MCF 10A (cell line): ENCODE measurements around the gene GPHN. TPM values are rescaled to one million over a fixed set of nuclear protein-coding genes. Genes with fewer than 3 reads are reported as not detected.

Experiments
- BruUV-seq: library from RNA; stranded (reverse); fragments of 400-500 nt; replicated peaks from 2 replicates; lab custom pipeline; 2021; lab: Mats Ljungman, UMichigan
- CTCF ChIA-PET: fragments of 300-600 bp; sonication (Branson Sonifier 250); formaldehyde crosslinking; extraction: SDS; loops from one replicate; lab custom pipeline; 2021; ENCODE audit warnings: antibody characterized with exemption, inconsistent platforms; lab: Yijun Ruan, JAX
- POLR2A ChIA-PET: fragments of 300-600, 350-650 bp; sonication (Branson Sonifier 250); formaldehyde crosslinking; extraction: SDS; loops from one replicate; lab custom pipeline; 2020; ENCODE audit warnings: antibody characterized with exemption, inconsistent platforms; lab: Yijun Ruan, JAX
- DNase-seq: peaks from one replicate; pipeline ENCODE4 v3.0.0-alpha.2; 2018; ENCODE audit not compliant: unreplicated experiment
- H3K27ac Mint-ChIP-seq: one replicate; pipeline ENCODE4 v1.8.0; 2022; ENCODE audit warnings: mild to moderate bottlenecking, low read depth, mixed read lengths; ENCODE audit not compliant: unreplicated experiment
- H3K27me3 Mint-ChIP-seq: one replicate; pipeline ENCODE4 v1.8.0; 2022; ENCODE audit warnings: mixed read lengths; ENCODE audit not compliant: insufficient read depth, unreplicated experiment
- H3K36me3 Mint-ChIP-seq: one replicate; pipeline ENCODE4 v1.8.0; 2022; ENCODE audit warnings: mild to moderate bottlenecking, moderate library complexity, mixed read lengths; ENCODE audit not compliant: insufficient read depth, unreplicated experiment
- H3K4me1 Mint-ChIP-seq: one replicate; pipeline ENCODE4 v1.8.0; 2022; ENCODE audit warnings: mixed read lengths; ENCODE audit not compliant: insufficient read depth, unreplicated experiment
- H3K4me3 Mint-ChIP-seq: one replicate; pipeline ENCODE4 v1.8.0; 2022; ENCODE audit warnings: mild to moderate bottlenecking, moderate library complexity, mixed read lengths; ENCODE audit not compliant: unreplicated experiment
- H3K9me3 Mint-ChIP-seq: one replicate; pipeline ENCODE4 v1.8.0; 2022; ENCODE audit warnings: mixed read lengths; ENCODE audit not compliant: unreplicated experiment
- CTCF ChIP-seq: fragments of 200-600 bp; IDR thresholded peaks from one replicate; pipeline ENCODE4 v1.8.0; 2022; ENCODE audit warnings: antibody characterized with exemption, mild to moderate bottlenecking; ENCODE audit not compliant: unreplicated experiment
- intact Hi-C: fragments of 100-400 bp; cut with micrococcal nuclease; formaldehyde crosslinking; loops from 2 replicates; pipeline ENCODE4 v1.14.1; 2022
- total RNA-seq: library from RNA; stranded (reverse); gene quantifications from 2 replicates; pipeline ENCODE4 v1.2.3, GENCODE V29; 2022

Gene GPHN
- total RNA-seq, 1 experiment from 2014 or later = 26.8 TPM

- BruUV-seq = no TSS peak
- Mint-ChIP-seq H3K27ac (no peak overlapping the region), H3K4me1 (no peaks in the 10 kb centered on the region), H3K4me3 (no peak overlapping the region), H3K27me3 (no peaks in the 10 kb centered on the region), H3K36me3 (no peaks in the 10 kb centered on the region), H3K9me3 (no peaks in the 10 kb centered on the region)
- ChIA-PET CTCF (interaction anchor here (1.3 kb wide), 1 partner anchor 110 kb away, joined by 4 read pairs; no protein-coding TSS in a partner anchor), POLR2A (no interaction called here)
- DNase-seq = no peak
- TF ChIP-seq CTCF = no peak
- intact Hi-C loops = no loop called here
Observed at GRCh38 chr14:66468778-66469367, 39.1 kb upstream of the GPHN start.

GRCh38 chr14:66471584-66471983, 36.4 kb upstream of the GPHN start:
- no peak for TF ChIP-seq CTCF
- Mint-ChIP-seq H3K27me3 (no peaks in the 10 kb centered on the region), H3K36me3 (no peaks in the 10 kb centered on the region), H3K4me3 (no peak overlapping the region), H3K4me1 (no peaks in the 10 kb centered on the region), H3K9me3 (no peaks in the 10 kb centered on the region), H3K27ac (no peak overlapping the region)
- no peak for DNase-seq
- ChIA-PET POLR2A (interaction anchor here (0.7 kb wide), 1 partner anchor 21 kb away, joined by 4 read pairs; no protein-coding TSS in a partner anchor), CTCF (interaction anchor here (1.0 kb wide), 1 partner anchor 113 kb away, joined by 3 read pairs; no protein-coding TSS in a partner anchor)
- no TSS peak for BruUV-seq
- intact Hi-C loops = no loop called here

GRCh38 chr14:66472251-66472650, 35.7 kb upstream of the GPHN start:
- no peak for TF ChIP-seq CTCF
- Mint-ChIP-seq H3K36me3 (no peaks in the 10 kb centered on the region), H3K4me1 (no peaks in the 10 kb centered on the region), H3K27ac (no peak overlapping the region), H3K27me3 (no peaks in the 10 kb centered on the region), H3K9me3 (no peaks in the 10 kb centered on the region), H3K4me3 (no peak overlapping the region)
- POLR2A ChIA-PET = no interaction called here
- intact Hi-C loops = no loop called here
- BruUV-seq = no TSS peak
- DNase-seq = no peak
- CTCF ChIA-PET = interaction anchor here (1.0 kb wide), 1 partner anchor 113 kb away, joined by 3 read pairs; no protein-coding TSS in a partner anchor

- intact Hi-C loops = no loop called here
- no peak for TF ChIP-seq CTCF
- H3K4me3 Mint-ChIP-seq = no peak overlapping the region
- H3K36me3 Mint-ChIP-seq = no peaks in the 10 kb centered on the region
- H3K4me1 Mint-ChIP-seq = no peaks in the 10 kb centered on the region
- H3K27ac Mint-ChIP-seq = no peak overlapping the region
- POLR2A ChIA-PET = no interaction called here
- BruUV-seq = no TSS peak
- H3K27me3 Mint-ChIP-seq = no peaks in the 10 kb centered on the region
- DNase-seq = no peak
- no peaks in the 10 kb centered on the region for H3K9me3 Mint-ChIP-seq
- CTCF ChIA-PET = no interaction called here
Observed at GRCh38 chr14:66473223-66473622, 34.7 kb upstream of the GPHN start.
